HG03108 (cell line): ENCODE results near the gene SMIM45.

Source experiments
- ATAC-seq: cut with Tn5 transposase; IDR thresholded peaks from one replicate; pipeline ENCODE4 v1.9.1; 2021; ENCODE audit warnings: moderate library complexity; ENCODE audit not compliant: unreplicated experiment

SMIM45 gene

DNA sequence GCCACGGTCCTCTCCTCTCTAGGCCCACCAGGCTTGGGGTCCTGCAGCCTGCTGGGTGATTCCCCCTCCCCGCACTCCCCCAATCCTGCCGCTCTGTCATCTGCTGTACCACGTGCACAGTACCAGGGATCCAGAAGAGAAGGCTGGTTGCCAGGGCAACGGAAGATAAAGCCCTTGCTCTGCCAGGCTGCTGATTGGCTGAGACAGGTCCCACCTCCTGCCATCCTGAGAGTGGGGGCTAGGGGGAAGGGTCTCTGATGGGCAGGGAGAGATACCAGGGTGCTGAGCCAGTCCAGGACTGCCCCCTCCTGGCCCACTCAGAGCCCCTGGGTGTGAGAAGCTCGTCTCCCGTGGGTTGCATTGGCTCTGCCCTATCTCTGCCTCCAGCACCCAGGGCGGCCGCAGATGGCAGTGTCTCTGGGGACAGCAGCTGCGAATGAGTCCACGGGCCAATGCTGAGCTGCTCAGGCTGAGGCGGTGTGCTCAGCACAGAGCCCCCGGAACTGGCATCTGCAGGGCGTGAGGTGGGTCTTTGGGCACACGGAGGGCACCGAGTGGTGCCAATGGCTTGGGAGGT, at the start of gene SMIM45:
Gene SMIM45, plus strand, starts transcription at position 253 of the 577 bp plus-strand sequence.
- ATAC-seq = no peak

DNA sequence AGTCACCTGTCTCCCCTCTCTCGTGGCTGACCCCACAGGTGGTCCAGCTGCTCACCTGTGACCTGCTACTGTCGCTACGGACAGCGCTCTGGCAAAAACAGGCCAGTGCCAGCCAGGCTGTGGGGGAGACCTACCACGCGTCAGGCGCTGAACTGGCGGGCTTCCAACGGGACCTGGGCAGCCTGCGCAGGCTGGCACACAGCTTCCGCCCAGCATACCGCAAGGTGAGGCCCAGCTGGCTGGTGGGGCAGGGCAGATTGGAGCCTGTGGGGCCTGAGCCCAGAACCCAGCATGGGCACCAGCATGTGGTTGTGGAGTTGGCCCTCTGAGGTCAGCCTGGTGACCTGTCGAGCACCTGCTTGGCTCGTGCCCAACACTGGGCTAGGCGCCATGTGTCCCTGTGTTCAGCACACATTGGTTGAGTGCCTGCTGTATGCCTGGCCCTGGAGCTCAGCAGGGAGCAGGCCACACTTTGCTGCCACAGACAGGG, 49.0 kb upstream of the SMIM45 start:
- ATAC-seq = no peak

DNA sequence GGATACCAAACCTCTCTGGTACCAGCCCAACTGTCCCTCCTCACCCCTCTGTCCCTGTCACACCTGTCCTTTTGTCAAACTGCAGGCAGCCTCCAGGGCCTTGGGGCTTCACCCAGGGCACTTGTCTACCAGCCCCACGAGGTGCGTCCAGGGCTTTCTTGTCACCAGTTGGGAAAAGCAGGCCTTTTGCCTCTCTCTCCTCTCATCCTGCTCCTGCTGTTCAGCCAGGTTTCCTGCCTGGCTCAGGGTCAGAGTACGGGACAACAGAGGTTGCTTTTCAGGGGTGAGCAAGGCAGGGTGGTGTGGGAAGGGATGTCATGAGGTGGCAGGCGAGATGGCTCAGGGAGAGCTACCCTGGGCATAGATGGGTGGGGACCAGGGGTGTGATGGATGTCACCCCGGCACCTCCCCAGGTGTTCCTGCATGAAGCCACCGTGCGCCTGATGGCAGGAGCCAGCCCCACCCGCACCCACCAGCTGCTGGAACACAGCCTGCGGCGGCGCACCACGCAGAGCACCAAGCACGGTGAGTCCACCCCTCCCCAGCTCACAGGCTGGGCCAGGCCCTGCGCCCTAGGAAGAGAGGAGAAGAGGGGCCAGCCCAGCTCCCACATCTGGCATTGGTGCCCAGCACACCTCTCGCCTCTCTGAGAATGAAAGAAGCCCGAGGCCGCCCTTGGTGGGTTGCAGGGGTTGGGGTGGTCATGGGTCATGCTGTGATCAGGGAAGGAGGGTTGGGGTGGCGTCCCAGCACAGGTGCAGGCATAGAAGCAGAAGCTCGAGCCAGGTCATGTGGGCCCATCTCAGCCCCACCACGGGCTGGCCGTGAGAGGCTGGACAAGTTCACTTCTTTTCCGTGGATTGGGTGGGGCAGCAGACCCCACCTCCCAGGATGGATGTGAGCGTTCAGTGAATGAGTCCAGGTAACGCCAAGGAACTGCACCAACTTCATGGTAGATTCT, 47.2 kb upstream of the SMIM45 start:
- no peak for ATAC-seq

DNA sequence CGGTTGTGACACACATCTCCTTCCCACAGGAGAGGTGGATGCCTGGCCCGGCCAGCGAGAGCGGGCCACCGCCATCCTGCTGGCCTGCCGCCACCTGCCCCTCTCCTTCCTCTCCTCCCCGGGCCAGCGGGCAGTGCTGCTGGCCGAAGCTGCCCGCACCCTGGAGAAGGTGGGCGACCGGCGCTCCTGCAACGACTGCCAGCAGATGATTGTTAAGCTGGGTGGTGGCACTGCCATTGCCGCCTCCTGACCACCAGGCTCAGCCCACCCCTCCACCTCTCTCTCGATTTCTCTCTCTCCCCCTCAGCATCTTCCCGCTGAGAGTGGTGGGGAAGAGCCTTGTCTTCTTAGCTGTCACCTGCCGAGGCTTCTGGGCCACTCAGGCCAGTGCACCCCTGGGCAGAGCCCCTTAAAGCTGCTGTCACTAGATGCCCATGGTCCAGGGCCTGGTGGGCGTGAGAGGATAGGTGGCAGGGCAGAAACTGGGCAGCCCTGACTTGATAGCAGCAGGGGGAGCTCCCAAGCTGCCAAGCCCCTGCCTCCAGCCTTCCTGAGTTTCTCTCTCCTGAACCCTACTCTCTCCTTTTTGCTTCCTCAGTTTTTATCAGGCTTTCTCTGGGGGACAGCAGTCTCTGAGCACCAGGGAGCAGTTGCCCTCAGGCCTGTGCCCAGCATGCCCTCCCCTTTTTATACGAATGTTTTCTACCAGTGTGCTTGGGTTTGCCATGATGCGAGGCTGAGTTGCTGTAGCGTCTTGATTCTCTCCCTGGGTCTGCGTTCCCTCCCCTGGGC, 46.3 kb upstream of the SMIM45 start:
- no peak for ATAC-seq

DNA sequence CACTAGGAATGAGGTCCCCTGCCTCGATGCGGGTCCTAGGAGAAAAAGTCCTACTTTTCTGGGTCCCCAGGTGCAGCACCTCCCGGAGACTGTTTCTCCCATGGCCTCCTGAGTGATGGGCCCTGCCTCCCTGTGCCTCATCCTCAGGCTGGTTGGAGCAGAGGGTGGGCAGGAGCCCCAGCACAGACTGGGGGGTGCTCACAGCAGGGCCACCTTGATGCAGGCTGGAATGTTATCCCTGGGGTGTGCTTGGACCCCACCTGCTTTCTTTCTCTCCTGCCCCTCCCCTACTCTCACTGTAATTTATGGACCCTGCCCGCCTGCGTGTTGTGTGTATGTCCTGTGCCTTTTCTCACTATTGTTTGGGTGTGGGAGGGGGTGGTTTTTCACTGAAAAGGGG, 45.1 kb upstream of the SMIM45 start:
- ATAC-seq = no peak

DNA sequence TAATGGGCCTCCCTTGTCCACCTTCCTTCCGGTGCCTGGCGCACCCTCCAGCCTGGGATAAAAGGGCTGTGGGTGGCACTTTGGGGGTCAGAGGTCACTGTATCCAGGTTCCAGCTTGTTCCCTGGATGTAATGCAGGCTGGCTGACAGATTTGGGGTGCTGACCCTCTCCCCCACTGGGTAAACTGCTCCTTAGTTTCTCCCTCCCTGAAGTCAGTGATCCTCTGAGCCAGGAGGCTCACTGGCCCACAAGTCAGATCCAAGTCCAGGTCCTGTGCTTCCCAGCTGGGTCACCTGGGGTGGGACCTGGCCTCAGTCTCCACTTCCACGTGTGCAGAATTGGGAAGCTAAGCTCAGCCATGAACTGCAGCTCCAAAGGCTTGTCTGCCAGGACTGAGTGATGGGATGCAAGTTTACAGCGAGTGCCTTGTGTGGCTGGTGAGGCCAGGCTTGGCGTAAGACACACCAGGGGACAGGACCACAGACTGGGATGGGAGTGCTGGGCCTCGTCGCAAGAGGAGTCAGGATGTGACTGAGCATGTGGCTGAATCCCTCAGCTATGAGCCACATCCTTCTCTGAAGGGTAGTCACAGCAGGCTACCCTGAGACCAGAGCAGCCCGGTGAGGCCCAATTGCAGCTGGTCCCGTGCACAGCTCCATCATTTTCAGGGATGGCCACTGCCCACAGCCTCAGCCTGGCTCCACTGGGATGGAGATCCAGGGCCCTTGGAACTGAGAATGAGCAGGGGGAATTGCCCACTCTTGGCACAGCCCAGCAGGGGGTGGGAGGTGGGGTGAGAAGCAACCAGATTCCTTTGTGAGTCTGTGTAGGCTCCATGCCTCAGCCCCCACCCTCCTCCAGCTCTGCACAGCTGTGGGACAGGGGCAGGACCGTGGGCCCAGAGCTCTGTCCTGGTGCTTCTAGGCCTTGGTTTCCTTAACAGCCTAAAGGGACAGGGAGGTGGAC, 44.2 kb upstream of the SMIM45 start:
- no peak for ATAC-seq

DNA sequence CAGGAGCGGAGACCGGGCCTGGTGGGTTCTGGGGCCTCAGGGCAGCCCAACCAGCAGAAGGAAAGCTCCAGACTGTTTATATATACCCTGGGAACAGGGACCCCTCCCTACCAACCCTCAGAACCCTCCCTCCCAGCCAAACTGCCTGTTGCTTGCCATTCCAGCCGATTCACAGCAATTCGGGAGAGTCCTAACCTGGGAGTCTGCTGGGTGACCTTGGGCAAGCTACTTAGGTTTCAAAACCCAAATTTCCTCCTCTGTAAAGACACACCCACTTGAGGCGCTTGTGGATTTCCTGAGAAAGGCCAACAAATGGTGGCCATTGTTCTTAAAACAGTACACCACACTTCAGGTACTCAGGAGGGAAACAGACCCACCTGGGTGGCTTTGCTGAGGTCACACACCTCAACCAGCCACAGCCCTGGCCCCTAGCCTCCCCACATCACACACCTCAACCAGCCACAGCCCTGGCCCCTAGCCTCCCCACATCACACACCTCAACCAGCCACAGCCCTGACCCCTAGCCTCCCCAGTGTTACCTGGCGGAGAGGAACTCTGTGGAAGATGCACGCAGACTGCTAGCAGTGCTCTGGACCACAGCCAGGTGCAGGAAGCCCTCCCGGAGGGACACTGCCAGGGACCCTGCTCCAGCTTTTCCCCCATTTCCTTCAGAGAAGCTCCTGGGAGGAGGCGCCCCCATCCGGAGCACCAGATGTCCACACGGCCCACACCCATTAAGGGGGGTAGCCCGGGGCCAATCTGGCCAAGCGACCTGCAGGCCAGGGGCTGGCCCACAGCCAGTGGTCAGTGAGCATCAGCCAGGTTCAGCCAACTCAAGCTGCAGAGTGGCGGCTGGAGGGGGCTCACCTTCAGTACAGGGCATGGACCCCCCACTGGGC, 43.3 kb upstream of the SMIM45 start:
- no peak for ATAC-seq

DNA sequence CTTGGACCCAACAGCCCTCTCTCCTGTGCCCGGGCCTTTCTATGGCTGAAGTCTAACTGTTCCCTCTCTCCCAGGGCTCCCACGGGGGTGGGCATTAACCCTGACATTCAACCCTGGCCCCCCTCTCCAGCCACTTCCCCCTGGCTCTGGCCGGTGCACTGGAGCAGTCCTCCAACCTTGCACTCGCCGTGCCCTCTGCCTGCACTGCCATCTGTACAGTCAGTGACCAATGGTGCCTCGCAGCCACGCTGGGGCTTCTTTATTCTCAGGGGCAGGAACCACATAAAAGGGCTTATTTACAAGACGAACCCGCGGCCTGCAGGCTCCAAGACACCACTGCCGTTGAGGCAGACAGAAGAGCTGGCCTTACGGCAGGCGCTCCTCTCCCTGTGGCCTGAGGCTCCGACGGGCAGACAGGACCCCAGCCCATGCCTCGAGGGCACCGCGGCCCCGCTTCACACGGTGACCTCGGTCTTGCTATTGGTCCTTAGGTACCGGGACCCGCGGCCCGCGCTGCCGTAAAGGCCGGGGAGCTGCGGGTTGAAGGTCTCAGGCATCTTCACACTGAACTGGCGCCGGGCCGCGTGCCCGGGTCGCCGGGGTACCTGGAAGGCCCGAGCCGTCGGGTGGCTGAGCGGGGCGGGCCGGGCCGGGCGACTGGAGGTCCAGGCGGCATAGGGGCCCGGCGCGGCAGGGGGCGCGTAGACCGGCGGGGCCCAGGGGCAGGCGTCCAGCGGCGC, 42.5 kb upstream of the SMIM45 start:
- ATAC-seq = no peak

DNA sequence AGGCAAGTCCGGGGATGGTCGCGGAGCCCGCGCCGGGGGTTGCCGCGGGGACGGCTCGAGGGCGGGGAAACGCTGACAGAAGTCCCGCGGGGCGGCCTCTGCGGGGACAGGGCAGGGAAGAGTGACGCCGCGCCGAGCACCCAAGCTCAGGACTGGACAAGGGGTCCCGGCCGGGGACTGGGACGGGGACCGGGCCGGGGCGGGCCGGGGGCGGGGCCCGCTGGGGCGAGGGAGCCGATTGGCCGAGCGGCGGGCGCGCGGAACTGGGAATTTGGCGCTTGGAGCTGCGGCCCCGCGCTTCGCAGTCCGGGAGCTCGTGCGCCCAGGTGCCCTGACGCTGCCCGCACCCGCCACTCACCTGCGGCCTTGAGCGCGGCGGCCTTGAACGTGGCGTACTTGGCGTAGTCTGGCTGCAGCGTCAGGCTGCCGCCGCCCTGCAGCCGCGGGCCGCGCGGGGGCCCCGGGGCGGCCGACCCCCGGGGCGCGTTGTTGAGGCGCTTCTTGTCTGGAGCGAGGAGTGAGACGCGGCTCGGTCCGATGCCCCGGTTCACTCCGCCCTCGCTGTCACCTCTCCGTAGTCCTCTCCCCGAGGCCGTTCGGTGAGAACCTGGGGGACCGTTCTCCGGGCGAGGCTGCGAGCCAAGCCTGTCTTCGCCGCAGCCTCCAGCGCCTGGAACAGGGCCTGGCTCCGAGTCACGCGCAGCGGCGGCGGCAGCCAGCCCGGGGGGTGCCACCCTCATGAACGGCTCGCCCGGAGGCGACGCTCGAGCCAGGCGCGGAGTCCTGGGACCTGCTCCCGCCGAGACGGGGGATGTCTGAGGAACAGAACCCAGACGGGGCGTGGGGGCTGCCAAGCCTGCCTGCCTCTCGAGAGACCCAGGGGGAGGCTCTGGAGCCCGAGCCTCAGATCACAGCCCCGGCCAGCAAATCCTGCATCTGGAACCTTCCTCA, 41.6 kb upstream of the SMIM45 start:
- no peak for ATAC-seq

DNA sequence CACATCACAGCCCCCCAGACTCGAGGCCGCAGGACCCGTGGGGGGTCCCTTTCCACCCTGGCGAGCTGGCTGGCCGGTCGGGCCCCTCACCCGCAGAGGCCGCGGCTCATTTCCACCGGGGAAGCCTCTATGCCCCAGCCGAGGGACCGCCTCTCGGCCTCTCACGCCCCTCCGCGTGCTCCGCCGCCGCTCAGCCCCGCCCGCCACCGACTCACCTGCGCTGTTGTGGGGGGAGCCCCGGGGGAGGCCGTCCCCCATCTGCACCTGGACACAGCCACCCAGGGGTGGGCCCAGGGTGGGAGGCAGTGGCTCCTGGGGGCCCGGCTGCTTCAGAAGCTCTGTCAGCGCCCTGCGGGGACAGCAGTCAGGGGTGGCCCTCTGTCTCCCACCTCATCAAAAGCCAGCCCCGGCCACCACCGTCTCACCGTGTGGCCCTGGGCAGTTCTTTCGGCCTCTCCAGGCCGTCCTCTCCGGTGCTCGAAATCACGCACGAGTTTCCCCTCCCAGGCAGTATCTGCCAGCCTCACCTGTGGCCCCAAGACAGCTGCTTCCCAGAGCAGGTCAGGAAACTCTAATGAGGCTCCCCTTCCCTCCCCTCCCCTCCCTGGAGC, 40.8 kb upstream of the SMIM45 start:
- no peak for ATAC-seq

DNA sequence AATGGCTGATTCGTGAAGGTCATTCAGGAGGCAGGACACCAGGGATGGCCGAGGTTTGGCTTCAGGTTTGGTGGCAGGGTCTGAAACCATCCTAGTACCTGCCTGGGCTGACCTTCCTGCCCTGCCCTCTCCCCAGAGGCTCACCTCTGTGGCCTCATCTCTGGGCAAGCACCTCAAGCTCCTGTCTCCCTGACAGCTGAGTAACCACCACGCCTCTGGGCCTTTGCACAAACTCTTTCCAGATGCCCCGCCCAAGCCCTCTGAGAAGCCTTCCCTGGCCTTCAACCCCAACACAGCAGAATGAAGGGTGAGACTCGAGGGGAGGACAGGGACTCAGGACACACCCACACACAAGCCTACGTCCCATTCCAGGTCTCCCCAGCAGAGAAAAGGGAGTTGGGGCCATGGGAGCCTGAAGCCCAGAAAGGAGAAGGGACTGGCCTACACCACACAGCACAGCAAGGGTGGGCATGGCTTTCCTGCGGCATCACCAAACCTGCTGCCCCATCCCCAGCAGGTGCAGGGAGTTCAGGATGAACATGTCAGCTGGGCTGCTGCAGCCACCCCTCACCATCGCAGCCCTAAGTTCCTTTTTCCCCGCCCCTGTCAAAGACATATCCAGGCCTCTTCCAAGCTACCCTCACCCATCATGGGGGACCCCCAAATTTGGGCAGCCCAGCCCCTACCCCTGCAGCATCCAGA, 39.5 kb upstream of the SMIM45 start:
- no peak for ATAC-seq

DNA sequence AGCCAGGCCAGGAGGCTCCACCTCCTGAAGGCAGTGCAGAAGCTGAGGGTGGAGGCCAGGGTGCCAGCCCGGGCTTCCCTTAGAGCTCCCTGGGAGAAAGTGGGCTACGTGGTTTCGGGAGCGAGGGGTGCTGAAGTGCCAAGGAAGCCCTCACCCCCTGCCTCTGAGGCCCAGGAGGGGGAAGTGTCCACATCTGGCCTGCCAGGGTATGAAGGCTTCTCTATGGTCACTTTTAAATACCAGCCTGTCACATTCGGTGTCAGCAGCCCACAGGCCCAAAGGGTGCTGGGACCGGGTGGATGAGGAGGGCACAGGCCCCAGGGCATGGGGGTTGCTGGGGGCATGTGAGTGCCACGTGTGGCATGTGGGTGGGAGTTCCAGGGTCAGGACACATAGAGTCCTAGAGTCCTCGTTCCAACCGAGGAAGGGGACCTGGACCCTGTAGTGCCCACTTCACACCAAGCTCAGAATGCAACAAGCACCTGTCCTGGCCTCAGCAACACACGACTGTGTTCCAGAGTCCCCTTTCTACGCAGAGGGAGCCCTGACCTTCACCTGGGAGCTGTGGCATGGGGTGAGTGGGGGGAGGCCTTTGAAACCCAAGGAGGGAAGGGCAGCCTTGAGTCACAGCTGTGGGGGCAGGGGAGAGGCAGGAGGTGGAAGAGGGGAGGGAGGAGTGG, 38.8 kb upstream of the SMIM45 start:
- no peak for ATAC-seq

DNA sequence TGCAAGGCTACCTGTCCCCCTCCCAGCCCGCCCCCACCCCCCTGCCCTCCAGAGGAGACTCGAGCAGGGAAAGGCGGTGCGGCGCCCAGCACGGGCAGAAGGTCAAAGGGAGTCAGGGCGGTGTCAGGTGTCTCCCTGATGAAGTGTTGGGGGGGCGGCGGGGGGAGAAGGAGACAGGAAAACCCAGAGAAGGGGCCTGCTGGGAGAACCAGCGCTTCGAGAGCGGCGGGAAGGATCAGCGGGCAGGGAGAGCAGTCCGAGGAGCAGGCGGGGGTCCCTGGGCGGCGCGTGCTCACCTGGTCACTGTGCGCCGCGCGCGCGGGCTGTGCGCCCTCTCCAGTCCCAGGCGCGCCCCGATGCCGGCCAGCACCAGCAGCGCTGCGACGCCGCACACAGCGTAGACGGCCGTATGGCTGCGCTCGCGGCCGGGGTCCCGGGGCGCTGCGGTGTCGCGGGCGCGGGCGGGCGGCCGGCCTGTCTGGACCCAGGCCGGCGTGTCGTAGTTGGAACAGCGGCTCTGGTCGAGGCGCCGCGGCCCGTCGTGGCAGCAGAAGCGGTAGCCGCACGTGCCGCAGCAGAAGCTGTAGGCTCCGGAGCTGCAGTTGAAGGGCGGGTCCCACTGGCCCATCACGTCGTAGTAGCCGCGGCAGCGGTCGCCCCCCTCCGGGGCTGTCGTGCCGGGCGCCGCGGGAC, 38.0 kb upstream of the SMIM45 start:
- ATAC-seq = no peak

DNA sequence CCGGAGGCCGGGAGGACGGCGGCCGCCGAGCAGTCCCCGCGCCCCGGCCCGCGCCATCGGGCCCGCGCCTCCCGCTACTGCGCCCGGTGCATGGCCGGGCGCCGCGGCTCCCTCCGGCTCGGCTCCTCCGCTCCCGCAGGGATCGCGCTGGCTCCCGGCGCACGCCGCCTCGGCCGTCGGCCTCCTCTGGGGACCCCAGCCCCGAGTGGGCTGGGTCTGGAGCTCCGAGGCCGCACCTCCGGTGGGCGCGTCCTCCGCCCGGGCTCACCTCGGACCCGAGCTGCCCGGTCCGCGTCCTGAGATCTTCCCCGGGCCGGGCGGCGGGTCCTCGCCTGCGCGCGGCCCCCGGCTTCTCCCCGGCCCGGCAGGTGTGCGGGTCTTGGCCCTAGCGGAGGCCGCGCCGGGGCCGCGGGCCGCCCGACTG, 37.3 kb upstream of the SMIM45 start:
- no peak for ATAC-seq
